ENCODE measurements around the gene EDNRB. TPM values are rescaled to one million over a fixed set of nuclear protein-coding genes. Genes with fewer than 3 reads are reported as not detected.

EDNRB gene
- total and polyA plus RNA-seq, 2 of the 8 experiments (the other 6 are each of a cell fraction or from before 2014, with no cell fraction given), result 15.8 to 73.2 TPM

DNA sequence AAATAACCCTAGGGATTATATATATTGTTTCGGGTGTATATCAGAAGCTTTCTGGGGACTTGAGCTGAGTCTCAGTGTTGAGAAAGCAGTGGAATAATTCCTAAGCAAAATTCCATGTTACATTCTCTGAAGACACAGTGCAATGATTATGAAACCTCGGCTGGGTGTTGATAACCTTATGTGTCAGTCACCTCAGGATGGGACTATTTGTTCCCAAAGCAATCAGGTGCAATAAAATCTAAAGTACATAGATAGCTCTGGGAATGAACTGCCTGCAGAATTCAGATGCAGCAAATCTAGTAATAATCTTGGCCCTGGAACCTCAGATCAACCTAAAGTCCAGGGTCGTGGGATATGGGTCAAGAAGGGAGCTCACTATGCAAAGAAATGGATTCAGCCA is 53.0 kb downstream of the EDNRB start (continued):
- no peak for TF ChIP-seq KDM4A (IDR thresholded peaks at IDR 0.05; ENCODE audit: low read depth, low read length, severe bottlenecking)
- no peak for TF ChIP-seq RBBP5 (IDR thresholded peaks at IDR 0.05; ENCODE audit: borderline replicate concordance, low read depth, low read length)
- no peak for TF ChIP-seq MAFK (IDR thresholded peaks at IDR 0.05; ENCODE audit: low read depth, low read length)
- no peak for TF ChIP-seq SUZ12 (IDR thresholded peaks at IDR 0.05; ENCODE audit: low read length)
- TF ChIP-seq CTBP2 (IDR thresholded peaks at IDR 0.05; ENCODE audit: borderline replicate concordance, insufficient read depth, insufficient read length, low read length), result no peak
- TF ChIP-seq, protein P1, sequence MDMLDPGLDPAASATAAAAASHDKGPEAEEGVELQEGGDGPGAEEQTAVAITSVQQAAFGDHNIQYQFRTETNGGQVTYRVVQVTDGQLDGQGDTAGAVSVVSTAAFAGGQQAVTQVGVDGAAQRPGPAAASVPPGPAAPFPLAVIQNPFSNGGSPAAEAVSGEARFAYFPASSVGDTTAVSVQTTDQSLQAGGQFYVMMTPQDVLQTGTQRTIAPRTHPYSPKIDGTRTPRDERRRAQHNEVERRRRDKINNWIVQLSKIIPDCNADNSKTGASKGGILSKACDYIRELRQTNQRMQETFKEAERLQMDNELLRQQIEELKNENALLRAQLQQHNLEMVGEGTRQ (IDR thresholded peaks at IDR 0.05; ENCODE audit: low read length), result no peak
- TF ChIP-seq, protein P2, sequence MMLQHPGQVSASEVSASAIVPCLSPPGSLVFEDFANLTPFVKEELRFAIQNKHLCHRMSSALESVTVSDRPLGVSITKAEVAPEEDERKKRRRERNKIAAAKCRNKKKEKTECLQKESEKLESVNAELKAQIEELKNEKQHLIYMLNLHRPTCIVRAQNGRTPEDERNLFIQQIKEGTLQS (IDR thresholded peaks at IDR 0.05; ENCODE audit: insufficient read depth, low read depth, low read length), result no peak
- no peak for TF ChIP-seq CBX5 (IDR thresholded peaks at IDR 0.05; ENCODE audit: low read depth, low read length)

Data from H1 (cell line).